H1 (cell line): ENCODE data around the gene ABLIM1. TPM values are rescaled to one million over a fixed set of nuclear protein-coding genes. Genes with fewer than 3 reads are reported as not detected.

ENCODE experiments used
- CBX5 ChIP-seq: fragments of 300-800, 300-1000 bp; sonication (generic); IDR thresholded peaks from 2 replicates; pipeline ENCODE4 v1.7.1; 2016; ENCODE audit warnings: antibody characterized with exemption, low read length, low read depth
- CEBPB ChIP-seq: IDR thresholded peaks from 2 replicates; pipeline ENCODE4 v1.6.1; 2012; ENCODE audit warnings: low read depth, low read length
- EP300 ChIP-seq, 2 experiments: IDR thresholded peaks; 1 replicate in 1 of 2; 2 replicates in 1 of 2; pipeline ENCODE4 v1.6.1; 2011 to 2012; ENCODE audit warnings: low read depth in 2 of 2, low read length in 2 of 2, mild to moderate bottlenecking in 2 of 2, borderline replicate concordance in 1 of 2, inconsistent platforms in 1 of 2, moderate library complexity in 1 of 2
- SIN3A ChIP-seq, 2 experiments: IDR thresholded peaks in 1 of 2; conservative IDR thresholded peaks in 1 of 2; 2 replicates each; pipeline ENCODE4 v1.6.1; 2011 to 2012; ENCODE audit warnings: low read length in 2 of 2, improper control_type of control experiment in 1 of 2, low read depth in 1 of 2, mild to moderate bottlenecking in 1 of 2
- SIRT6 ChIP-seq: IDR thresholded peaks from one replicate; pipeline ENCODE4 v1.7.1; 2012; ENCODE audit warnings: low read length, inconsistent platforms
- TCF12 ChIP-seq: IDR thresholded peaks from 2 replicates; pipeline ENCODE4 v1.6.1; 2011; ENCODE audit warnings: low read depth, mild to moderate bottlenecking, low read length
- polyA plus RNA-seq, 7 experiments: library from polyadenylated mRNA; depleted of rRNA in 3 of 7; stranded (reverse) in 5 of 7; unstranded in 2 of 7; fragments of >200 nt in 5 of 7; fragments of 200-250 nt in 2 of 7; gene quantifications; 1 replicate in 5 of 7; 2 replicates in 1 of 7; 4 replicates in 1 of 7; pipeline versions ENCODE4 v1.2.1 to v1.2.3, GENCODE V29; 2011 to 2013; ENCODE audit warnings: missing spikeins in 2 of 7, mixed read lengths in 2 of 7
- total RNA-seq: library from RNA; stranded (reverse); fragmentation: NEBNext Ultra II Directional; extraction: Animal tissue kit (Norgen Biotek cat#: 25700); gene quantifications from 2 replicates; pipeline ENCODE4 v1.2.1, GENCODE V29; 2021

ABLIM1 gene
- total and polyA plus RNA-seq, 2 of the 8 experiments (the other 6 are each of a cell fraction or from before 2014, with no cell fraction given), result 51.2 to 51.7 TPM

- TF ChIP-seq TCF12 (no peak), EP300 (IDR thresholded peaks at IDR 0.05; ENCODE audit: borderline replicate concordance in 1 of 2, low read depth in 2 of 2, low read length in 2 of 2) (no peak), CBX5 (no peak), SIRT6 (no peak), SIN3A (conservative IDR thresholded peaks at IDR 0.05 in 1 of 2, IDR thresholded peaks at IDR 0.05 in 1 of 2; ENCODE audit: low read depth in 1 of 2, low read length in 2 of 2) (no peak), CEBPB (no peak)
Observed at GRCh38 chr10:114448897-114449296, 209.2 kb downstream of the ABLIM1 start (continued).
